Lower leg skin (tissue), 3 donors: ENCODE results near the gene COX7C.

Experiments used
- POLR2A ChIP-seq, 2 donors: fragments of 450-650 bp; IDR thresholded peaks; one replicate each; pipeline ENCODE4 v1.6.1; 2016 to 2017; ENCODE audit warnings: antibody characterized with exemption in 2 of 2, mild to moderate bottlenecking in 1 of 2, moderate library complexity in 1 of 2
- TF ChIP-seq, protein P1 (sequence below), 3 donors: fragments of 450-650 bp; IDR thresholded peaks; one replicate each; pipeline ENCODE4 v1.5.1; 2016; ENCODE audit warnings: antibody characterized with exemption in 3 of 3, mild to moderate bottlenecking in 3 of 3, moderate library complexity in 2 of 3

DNA sequence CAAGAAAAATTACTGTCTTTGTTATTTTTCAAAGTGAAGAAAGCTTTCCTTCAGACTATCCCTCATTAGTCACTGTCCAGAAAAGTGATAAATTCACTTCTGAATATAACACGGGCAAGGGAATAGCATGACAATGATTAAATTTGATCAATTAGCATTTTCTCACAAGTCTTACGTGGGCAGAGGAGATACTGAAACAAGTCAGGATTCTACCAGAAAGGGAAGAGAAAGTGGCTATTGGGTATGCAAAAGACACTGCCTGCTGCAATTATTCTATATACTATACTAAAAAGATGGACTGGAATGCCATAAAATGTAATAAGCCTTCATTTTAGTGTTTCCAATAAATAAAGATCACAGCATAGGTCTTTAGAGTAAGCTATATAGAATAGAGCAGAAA is 7.4 kb downstream of the COX7C start:
- TF ChIP-seq, protein P1, sequence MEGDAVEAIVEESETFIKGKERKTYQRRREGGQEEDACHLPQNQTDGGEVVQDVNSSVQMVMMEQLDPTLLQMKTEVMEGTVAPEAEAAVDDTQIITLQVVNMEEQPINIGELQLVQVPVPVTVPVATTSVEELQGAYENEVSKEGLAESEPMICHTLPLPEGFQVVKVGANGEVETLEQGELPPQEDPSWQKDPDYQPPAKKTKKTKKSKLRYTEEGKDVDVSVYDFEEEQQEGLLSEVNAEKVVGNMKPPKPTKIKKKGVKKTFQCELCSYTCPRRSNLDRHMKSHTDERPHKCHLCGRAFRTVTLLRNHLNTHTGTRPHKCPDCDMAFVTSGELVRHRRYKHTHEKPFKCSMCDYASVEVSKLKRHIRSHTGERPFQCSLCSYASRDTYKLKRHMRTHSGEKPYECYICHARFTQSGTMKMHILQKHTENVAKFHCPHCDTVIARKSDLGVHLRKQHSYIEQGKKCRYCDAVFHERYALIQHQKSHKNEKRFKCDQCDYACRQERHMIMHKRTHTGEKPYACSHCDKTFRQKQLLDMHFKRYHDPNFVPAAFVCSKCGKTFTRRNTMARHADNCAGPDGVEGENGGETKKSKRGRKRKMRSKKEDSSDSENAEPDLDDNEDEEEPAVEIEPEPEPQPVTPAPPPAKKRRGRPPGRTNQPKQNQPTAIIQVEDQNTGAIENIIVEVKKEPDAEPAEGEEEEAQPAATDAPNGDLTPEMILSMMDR (IDR thresholded peaks at IDR 0.05): no peak
- TF ChIP-seq POLR2A (IDR thresholded peaks at IDR 0.05): no peak
